Neural crest cell (in vitro differentiated cells): ENCODE data around the gene TMCO4. TPM values are rescaled to one million over a fixed set of nuclear protein-coding genes. Genes with fewer than 3 reads are reported as not detected.

Experiments used
- DNase-seq: peaks from one replicate; pipeline ENCODE4 v3.0.0; 2021; ENCODE audit warnings: low read depth, mixed read lengths, low spot score
- H3K27ac Mint-ChIP-seq: one replicate; pipeline ENCODE4 v1.8.0; 2021; ENCODE audit warnings: mild to moderate bottlenecking, mixed read lengths; ENCODE audit not compliant: unreplicated experiment
- H3K27me3 Mint-ChIP-seq: 2 replicates; pipeline ENCODE4 v1.8.0; 2021; ENCODE audit warnings: low read depth, mild to moderate bottlenecking, mixed read lengths
- H3K36me3 Mint-ChIP-seq: 2 replicates; pipeline ENCODE4 v1.8.0; 2021; ENCODE audit warnings: low read depth, mild to moderate bottlenecking, mixed read lengths
- H3K4me1 Mint-ChIP-seq: 2 replicates; pipeline ENCODE4 v1.8.0; 2021; ENCODE audit warnings: mixed read lengths
- H3K4me3 Mint-ChIP-seq: one replicate; pipeline ENCODE4 v1.8.0; 2021; ENCODE audit warnings: mild to moderate bottlenecking, mixed read lengths
- H3K9me3 Mint-ChIP-seq: 2 replicates; pipeline ENCODE4 v1.8.0; 2021; ENCODE audit warnings: mixed read lengths
- total RNA-seq: library from RNA; stranded (reverse); gene quantifications from 2 replicates; pipeline ENCODE4 v1.2.1, GENCODE V29; 2021
- TF ChIP-seq, protein P1 (sequence below): fragments of 200-600 bp; sonication (generic); conservative IDR thresholded peaks from 2 replicates; pipeline ENCODE4 v1.5.0; 2021; ENCODE audit warnings: antibody characterized with exemption, mild to moderate bottlenecking

The TMCO4 gene
- total RNA-seq, 1 donor from 2014 or later, result 0.75 TPM

DNA sequence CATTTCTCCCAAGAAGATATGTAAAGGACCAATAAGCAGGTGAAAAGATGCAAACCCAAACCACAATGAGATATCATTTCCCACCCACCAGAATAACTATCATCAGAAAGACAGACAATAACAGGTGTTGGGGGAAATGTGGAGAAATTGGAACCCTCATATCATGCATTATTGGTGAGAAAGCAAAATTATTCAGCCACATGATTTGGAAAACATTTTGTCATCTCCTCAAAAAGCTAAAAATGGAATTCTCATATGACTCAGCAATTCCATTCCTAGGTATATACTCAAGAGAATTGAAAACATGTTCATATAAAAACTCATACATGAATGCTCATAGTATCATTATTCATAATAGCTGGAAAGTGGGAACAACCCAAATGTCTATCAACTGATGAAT lies 40.5 kb upstream of the TMCO4 start:
- peaks cover 8% of the 10 kb centered on the region for H3K4me1 Mint-ChIP-seq
- DNase-seq, result no peak
- H3K27me3 Mint-ChIP-seq, result peaks cover 2% of the 10 kb centered on the region
- no peaks in the 10 kb centered on the region for H3K9me3 Mint-ChIP-seq
- H3K36me3 Mint-ChIP-seq, result no peaks in the 10 kb centered on the region
- no peak overlapping the region for H3K4me3 Mint-ChIP-seq
- H3K27ac Mint-ChIP-seq, result no peak overlapping the region
- TF ChIP-seq, protein P1, sequence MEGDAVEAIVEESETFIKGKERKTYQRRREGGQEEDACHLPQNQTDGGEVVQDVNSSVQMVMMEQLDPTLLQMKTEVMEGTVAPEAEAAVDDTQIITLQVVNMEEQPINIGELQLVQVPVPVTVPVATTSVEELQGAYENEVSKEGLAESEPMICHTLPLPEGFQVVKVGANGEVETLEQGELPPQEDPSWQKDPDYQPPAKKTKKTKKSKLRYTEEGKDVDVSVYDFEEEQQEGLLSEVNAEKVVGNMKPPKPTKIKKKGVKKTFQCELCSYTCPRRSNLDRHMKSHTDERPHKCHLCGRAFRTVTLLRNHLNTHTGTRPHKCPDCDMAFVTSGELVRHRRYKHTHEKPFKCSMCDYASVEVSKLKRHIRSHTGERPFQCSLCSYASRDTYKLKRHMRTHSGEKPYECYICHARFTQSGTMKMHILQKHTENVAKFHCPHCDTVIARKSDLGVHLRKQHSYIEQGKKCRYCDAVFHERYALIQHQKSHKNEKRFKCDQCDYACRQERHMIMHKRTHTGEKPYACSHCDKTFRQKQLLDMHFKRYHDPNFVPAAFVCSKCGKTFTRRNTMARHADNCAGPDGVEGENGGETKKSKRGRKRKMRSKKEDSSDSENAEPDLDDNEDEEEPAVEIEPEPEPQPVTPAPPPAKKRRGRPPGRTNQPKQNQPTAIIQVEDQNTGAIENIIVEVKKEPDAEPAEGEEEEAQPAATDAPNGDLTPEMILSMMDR, result no peak

DNA sequence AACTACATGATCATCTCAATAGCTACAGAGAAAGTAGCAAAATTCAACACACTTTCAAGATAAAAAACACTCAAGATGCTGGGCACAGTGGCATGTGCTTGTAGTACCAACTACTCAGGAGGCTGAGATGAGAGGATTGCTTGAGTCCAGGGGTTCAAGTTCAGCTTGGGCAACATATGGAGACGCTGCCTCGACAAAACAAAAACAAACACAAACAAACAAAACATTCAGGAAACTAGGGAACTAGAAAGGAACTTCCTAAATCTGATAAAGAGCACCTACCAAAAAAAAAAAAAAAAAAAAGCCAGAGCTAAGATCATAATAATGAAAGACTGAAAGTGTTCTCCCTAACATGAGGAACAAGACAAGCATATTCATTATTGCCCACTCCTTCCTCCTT lies 38.1 kb upstream of the TMCO4 start:
- Mint-ChIP-seq H3K4me1 (no peaks in the 10 kb centered on the region), H3K27ac (no peak overlapping the region), H3K4me3 (no peak overlapping the region), H3K9me3 (no peaks in the 10 kb centered on the region), H3K36me3 (no peaks in the 10 kb centered on the region), H3K27me3 (peaks cover 2% of the 10 kb centered on the region)
- no peak for DNase-seq
- TF ChIP-seq, protein P1, result no peak

DNA sequence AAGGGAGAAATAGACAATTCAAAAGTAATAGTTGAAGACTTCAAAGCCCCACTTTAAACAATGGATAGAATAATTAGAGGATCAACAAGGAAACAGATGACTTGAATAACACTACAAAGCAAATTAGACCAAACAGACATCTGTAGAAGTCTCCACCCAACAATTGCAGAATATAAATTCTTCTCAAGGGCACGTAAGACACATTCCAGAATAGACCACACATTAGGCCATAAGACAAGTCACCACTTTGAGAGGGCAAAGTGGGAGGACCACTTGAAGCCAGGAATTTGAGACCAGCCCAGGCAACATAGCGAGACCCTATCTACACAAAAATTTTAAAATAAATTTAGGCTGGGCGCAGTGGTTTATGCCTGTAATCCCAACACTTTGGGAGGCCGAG lies 35.9 kb upstream of the TMCO4 start:
- Mint-ChIP-seq H3K4me1 (no peaks in the 10 kb centered on the region), H3K27me3 (peaks cover 15% of the 10 kb centered on the region), H3K4me3 (no peak overlapping the region), H3K36me3 (no peaks in the 10 kb centered on the region), H3K9me3 (peaks cover 11% of the 10 kb centered on the region), H3K27ac (no peak overlapping the region)
- DNase-seq, result no peak
- TF ChIP-seq, protein P1, result no peak

DNA sequence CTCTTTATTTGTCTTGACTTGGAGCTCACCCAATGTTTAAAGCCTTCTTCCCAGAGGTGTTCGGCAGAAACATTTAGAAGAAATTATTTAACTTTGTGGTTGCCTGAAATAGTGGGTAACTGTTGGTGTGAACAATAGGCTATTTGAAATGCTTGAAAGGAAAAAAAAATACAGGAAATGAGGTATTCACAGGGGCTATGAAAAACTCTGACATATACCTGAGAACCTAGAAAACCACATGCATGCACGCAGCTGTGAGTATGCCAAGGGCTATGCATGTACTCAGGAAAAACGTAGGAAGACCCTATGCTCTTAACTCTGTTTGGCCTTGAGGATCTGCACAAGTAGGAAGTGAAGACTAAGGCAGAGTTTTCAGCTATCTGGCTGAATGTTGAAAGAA lies 31.7 kb upstream of the TMCO4 start:
- no peak for DNase-seq
- TF ChIP-seq, protein P1, result no peak
- H3K27me3 Mint-ChIP-seq, result peaks cover 21% of the 10 kb centered on the region
- H3K4me1 Mint-ChIP-seq, result no peaks in the 10 kb centered on the region
- H3K4me3 Mint-ChIP-seq, result no peak overlapping the region
- no peak overlapping the region for H3K27ac Mint-ChIP-seq
- H3K9me3 Mint-ChIP-seq, result peaks cover 21% of the 10 kb centered on the region
- H3K36me3 Mint-ChIP-seq, result no peaks in the 10 kb centered on the region

DNA sequence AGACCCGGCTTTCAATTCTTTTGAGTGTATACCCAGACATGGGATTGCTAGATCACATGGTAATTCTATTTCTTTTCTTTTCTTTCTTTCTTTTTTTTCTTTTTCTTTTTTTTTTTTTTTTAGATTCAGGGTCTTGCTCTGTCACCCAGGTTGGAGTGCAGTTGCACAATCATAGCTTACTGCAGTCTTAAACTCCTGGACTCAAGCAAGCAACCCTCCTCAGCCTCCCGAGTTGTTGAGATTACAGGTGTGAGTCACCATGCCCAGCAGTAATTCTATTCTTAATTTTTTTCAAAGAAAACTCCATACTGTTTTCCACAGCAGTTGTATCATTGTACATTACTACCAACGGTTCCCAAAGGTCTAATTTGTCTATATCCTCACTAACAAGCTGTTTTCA lies 28.8 kb upstream of the TMCO4 start:
- no peak overlapping the region for H3K27ac Mint-ChIP-seq
- TF ChIP-seq, protein P1, result no peak
- H3K36me3 Mint-ChIP-seq, result no peaks in the 10 kb centered on the region
- H3K27me3 Mint-ChIP-seq, result peaks cover 31% of the 10 kb centered on the region
- H3K4me1 Mint-ChIP-seq, result no peaks in the 10 kb centered on the region
- H3K4me3 Mint-ChIP-seq, result no peak overlapping the region
- H3K9me3 Mint-ChIP-seq, result peaks cover 21% of the 10 kb centered on the region
- DNase-seq, result no peak

DNA sequence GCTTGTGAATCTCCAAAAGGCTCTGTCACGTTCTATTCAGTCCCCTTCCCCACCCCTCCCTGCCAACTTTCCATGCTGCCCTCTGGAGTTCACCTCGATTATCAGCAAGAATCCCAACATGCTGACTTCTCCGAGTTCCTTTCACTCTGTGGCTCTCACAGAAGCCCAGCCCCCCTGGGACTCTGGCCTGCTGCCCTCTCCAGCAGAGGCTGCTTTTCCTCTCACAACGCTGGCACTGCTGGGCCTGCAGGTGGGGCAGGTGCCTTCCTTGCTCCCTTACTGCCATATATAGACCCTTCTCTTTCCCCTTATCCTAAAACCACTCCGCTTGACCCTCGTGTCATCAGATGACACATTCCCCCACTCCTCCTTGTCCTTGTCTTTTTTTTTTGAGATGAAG lies 25.6 kb upstream of the TMCO4 start:
- Mint-ChIP-seq H3K4me1 (no peaks in the 10 kb centered on the region), H3K27ac (no peak overlapping the region), H3K36me3 (no peaks in the 10 kb centered on the region), H3K4me3 (no peak overlapping the region), H3K9me3 (peaks cover 9% of the 10 kb centered on the region), H3K27me3 (peaks cover 17% of the 10 kb centered on the region)
- no peak for DNase-seq
- TF ChIP-seq, protein P1, result no peak
